PC-9 (cell line): Measurements from ENCODE around the gene SLC39A10. TPM values are rescaled to one million over a fixed set of nuclear protein-coding genes. Genes with fewer than 3 reads are reported as not detected.

ENCODE experiments used
- BruUV-seq: library from RNA; stranded (reverse); fragments of 400-500 nt; replicated peaks from 2 replicates; lab custom pipeline; 2021; lab: Mats Ljungman, UMichigan
- CTCF ChIA-PET: fragments of 300-600 bp; sonication (Branson Sonifier 250); formaldehyde crosslinking; loops from one replicate; lab custom pipeline; 2022; ENCODE audit warnings: antibody characterized with exemption; lab: Charles Lee
- POLR2A ChIA-PET: fragments of 300-600 bp; sonication (Branson Sonifier 250); formaldehyde crosslinking; loops from one replicate; lab custom pipeline; 2022; ENCODE audit warnings: antibody characterized with exemption; ENCODE audit not compliant: unreplicated experiment; lab: Charles Lee
- DNase-seq, 2 experiments: peaks; one replicate each; pipeline versions ENCODE4 v3.0.0 to v3.0.0-alpha.2; 2015 to 2022; ENCODE audit warnings: mixed read lengths in 1 of 2
- H2AFZ ChIP-seq: fragments of 200-600 bp; sonication (generic); 2 replicates; pipeline ENCODE4 v1.8.1; 2017; ENCODE audit warnings: antibody characterized with exemption
- H3F3A ChIP-seq: fragments of 200-600 bp; sonication (generic); 2 replicates; pipeline ENCODE4 v1.8.1; 2017; ENCODE audit warnings: antibody characterized with exemption, mild to moderate bottlenecking, low read depth; ENCODE audit not compliant: insufficient read depth
- H3K27ac ChIP-seq: fragments of 200-600 bp; sonication (generic); 2 replicates; pipeline ENCODE4 v1.6.1; 2016; ENCODE audit warnings: mixed run types
- H3K27me3 ChIP-seq: fragments of 200-600 bp; sonication (generic); 2 replicates; pipeline ENCODE4 v1.6.1; 2016; ENCODE audit warnings: low read depth, mixed run types; ENCODE audit not compliant: insufficient read depth
- H3K36me3 ChIP-seq: fragments of 200-600 bp; sonication (generic); 2 replicates; pipeline ENCODE4 v1.6.1; 2016; ENCODE audit warnings: low read depth, mixed run types
- H3K4me1 ChIP-seq: fragments of 200-600 bp; sonication (generic); replicated peaks from 2 replicates; pipeline ENCODE4 v1.6.1; 2016; ENCODE audit warnings: mixed run types; ENCODE audit not compliant: insufficient read depth
- H3K4me2 ChIP-seq: fragments of 200-600 bp; sonication (generic); 2 replicates; pipeline ENCODE4 v1.6.1; 2017; ENCODE audit warnings: mixed run types
- H3K4me3 ChIP-seq: fragments of 200-600 bp; sonication (generic); 2 replicates; pipeline ENCODE4 v1.6.1; 2016; ENCODE audit warnings: mixed run types
- H3K79me2 ChIP-seq: fragments of 200-600 bp; sonication (generic); 2 replicates; pipeline ENCODE4 v1.6.1; 2017; ENCODE audit warnings: low read depth, mixed run types
- H3K9me2 ChIP-seq: fragments of 200-600 bp; sonication (generic); 2 replicates; pipeline ENCODE4 v1.8.1; 2017; ENCODE audit warnings: mild to moderate bottlenecking; ENCODE audit not compliant: insufficient read depth
- H3K9me3 ChIP-seq: fragments of 200-600 bp; sonication (generic); 2 replicates; pipeline ENCODE4 v1.8.1; 2016; ENCODE audit warnings: low read depth; ENCODE audit not compliant: insufficient read depth
- H4K20me1 ChIP-seq: fragments of 200-600 bp; sonication (generic); 2 replicates; pipeline ENCODE4 v1.8.1; 2017; ENCODE audit not compliant: insufficient read depth
- CTCF ChIP-seq: fragments of 200-600 bp; sonication (generic); conservative IDR thresholded peaks from 2 replicates; pipeline ENCODE4 v1.6.1; 2017; ENCODE audit warnings: mixed run types, antibody characterized with exemption, mild to moderate bottlenecking, moderate library complexity
- EZH2 ChIP-seq: fragments of 200-600 bp; sonication (generic); IDR thresholded peaks from 2 replicates; pipeline ENCODE4 v1.8.0; 2017; ENCODE audit warnings: antibody characterized with exemption, low read depth
- intact Hi-C: fragments of 100-400 bp; cut with micrococcal nuclease; formaldehyde crosslinking; loops from one replicate; pipeline ENCODE4 v1.10.0; 2022; ENCODE audit not compliant: unreplicated experiment
- total RNA-seq: library from RNA; stranded (reverse); gene quantifications from 2 replicates; pipeline ENCODE4 v1.2.3, GENCODE V29; 2021

Gene SLC39A10
- total RNA-seq, 1 experiment from 2014 or later = 43.7 TPM

DNA sequence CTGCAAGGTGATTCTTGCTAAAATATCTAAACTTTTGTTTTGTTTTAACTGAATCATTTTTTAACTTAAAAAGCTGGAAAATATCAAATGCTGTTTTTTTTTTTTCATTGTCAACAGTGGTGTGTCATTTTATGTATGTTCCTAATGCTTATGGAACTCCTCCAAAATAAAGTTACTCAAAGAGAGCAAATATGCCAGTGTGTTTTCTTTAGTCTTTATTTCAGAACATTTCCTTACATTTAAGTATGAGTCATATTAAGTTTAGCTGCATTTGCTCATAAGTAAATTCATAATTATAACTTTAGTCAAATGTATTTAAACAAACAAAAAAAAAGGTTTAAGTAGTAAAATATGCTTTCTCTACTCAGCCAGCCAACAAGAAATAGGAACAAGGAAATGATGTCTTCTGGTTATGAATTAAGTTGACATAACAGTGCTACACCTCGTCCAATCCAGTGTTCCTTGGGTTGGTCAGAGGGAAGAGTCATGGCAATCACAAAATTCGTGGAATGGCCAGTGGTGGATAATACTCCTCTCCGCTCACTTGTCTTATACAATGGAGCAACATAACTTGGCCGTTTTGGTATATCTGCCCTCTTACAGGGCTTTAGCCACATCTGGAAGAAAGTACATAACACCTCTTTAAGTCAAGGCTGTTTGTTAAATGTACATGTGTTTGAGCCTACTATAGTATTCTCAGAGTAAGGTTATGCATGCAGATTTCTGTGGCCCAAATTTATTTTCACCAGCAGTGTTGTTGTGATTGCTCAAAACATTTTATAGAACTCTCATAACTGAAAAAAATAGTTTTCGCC, 80.7 kb downstream of the SLC39A10 start:
- no peak overlapping the region for H3K4me2 ChIP-seq
- H3K36me3 ChIP-seq = no peaks in the 10 kb centered on the region
- no peaks in the 10 kb centered on the region for H3K4me1 ChIP-seq
- H3K4me3 ChIP-seq = no peak overlapping the region
- no peaks in the 10 kb centered on the region for H4K20me1 ChIP-seq
- DNase-seq = no peak
- BruUV-seq = no TSS peak
- H3K79me2 ChIP-seq = no peaks in the 10 kb centered on the region
- no peaks in the 10 kb centered on the region for H3F3A ChIP-seq
- no peak overlapping the region for H2AFZ ChIP-seq
- no peaks in the 10 kb centered on the region; the same call in 1 of the 2 replicates for H3K9me3 ChIP-seq
- no peaks in the 10 kb centered on the region for H3K27me3 ChIP-seq
- CTCF ChIA-PET = no interaction called here
- intact Hi-C loops = no loop called here
- TF ChIP-seq CTCF (no peak), EZH2 (no peak)
- H3K27ac ChIP-seq = no peak overlapping the region
- POLR2A ChIA-PET = no interaction called here
- H3K9me2 ChIP-seq = no peaks in the 10 kb centered on the region

DNA sequence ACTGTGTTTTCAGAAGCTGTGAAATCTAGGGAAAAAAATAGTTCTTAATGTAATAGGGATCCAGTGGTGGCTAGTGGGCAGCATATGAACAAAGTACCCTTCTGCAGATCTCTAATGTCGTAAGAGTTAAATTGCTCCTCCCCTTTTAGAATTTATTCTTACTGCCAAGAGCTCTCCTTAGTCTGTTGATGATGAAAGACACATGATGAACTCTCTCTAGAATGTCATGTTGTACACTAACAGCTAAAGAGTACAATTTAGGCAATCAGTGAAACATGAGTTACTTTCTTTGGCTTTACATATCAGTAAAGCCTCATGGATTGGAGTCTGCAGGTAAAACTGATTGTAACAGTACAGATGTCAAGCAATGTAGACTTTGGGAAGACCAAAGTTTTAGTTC, 84.2 kb downstream of the SLC39A10 start:
- Histone ChIP-seq H3K27ac (no peak overlapping the region), H3K4me2 (no peak overlapping the region), H2AFZ (no peak overlapping the region), H3K9me3 (no peaks in the 10 kb centered on the region; the same call in 1 of the 2 replicates), H4K20me1 (no peaks in the 10 kb centered on the region), H3K9me2 (no peaks in the 10 kb centered on the region), H3K4me1 (no peaks in the 10 kb centered on the region), H3F3A (no peaks in the 10 kb centered on the region), H3K79me2 (no peaks in the 10 kb centered on the region), H3K4me3 (no peak overlapping the region), H3K27me3 (no peaks in the 10 kb centered on the region), H3K36me3 (no peaks in the 10 kb centered on the region)
- intact Hi-C loops = no loop called here
- no peak for TF ChIP-seq CTCF
- ChIA-PET CTCF (no interaction called here), POLR2A (no interaction called here)
- BruUV-seq = no TSS peak
- DNase-seq = no peak

DNA sequence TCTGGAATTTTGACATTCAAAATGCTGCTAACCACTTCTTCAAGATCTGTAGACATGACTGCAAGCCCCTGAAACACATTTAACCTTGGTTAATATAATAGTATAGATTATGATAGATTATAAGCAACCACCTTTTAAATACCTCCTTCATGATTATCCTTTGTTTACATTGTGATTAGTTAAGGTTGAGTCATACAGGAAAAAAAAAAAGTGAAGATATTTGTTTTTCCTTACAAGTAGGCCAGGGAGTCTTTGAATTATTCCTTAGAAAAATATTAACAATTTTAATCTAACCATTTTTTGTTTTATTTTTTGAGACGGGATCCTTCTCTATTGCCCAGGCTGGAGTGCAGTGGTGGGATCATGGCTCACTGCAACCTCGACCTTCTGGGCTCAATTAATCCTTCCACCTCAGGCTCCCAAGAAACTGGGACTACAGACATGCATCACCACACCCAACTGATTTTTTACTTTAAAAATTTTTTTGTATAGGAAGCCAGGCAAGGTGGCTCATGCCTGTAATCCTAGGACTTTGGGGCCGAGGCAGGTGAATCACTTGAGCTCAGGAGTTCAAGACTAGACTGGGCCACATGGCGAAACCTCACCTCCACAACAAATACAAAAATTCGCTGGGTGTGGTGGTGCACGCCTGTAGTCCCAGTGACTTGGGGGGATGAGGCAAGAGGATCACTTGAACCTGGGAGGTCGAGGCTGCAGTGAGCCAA, 99.4 kb downstream of the SLC39A10 start:
- Histone ChIP-seq H3K4me2 (no peak overlapping the region), H3K36me3 (no peaks in the 10 kb centered on the region), H3K9me2 (no peaks in the 10 kb centered on the region), H3K27ac (peak overlapping the region; percentile 38; the same call in 1 of the 2 replicates), H3K27me3 (no peaks in the 10 kb centered on the region), H3K9me3 (no peaks in the 10 kb centered on the region), H3K4me3 (no peak overlapping the region), H2AFZ (no peak overlapping the region), H4K20me1 (no peaks in the 10 kb centered on the region), H3K79me2 (no peaks in the 10 kb centered on the region), H3K4me1 (peaks cover 13% of the 10 kb centered on the region; the same call in 1 of the 2 replicates), H3F3A (peaks cover 10% of the 10 kb centered on the region)
- intact Hi-C loops = no loop called here
- BruUV-seq = no TSS peak
- POLR2A ChIA-PET = no interaction called here
- CTCF ChIA-PET = interaction anchor here (0.7 kb wide), 1 partner anchor 580 kb away, joined by 6 read pairs; no protein-coding TSS in a partner anchor
- TF ChIP-seq CTCF = no peak
- no peak for TF ChIP-seq EZH2
- peak; percentile 9 to 68 for DNase-seq
